HPDE6-E6E7 (cell line): Measurements from ENCODE around the gene MS4A7.
"Not testable (repeated sequence)": the region's sequence is repeated elsewhere in the genome, so short reads cannot be mapped to it uniquely, and the experiment has no call there.

Experiments
- DNase-seq: peaks from one replicate; pipeline ENCODE4 v3.0.0; 2011; ENCODE audit warnings: missing footprints; ENCODE audit errors: extremely low spot score

MS4A7 gene

GRCh38 chr11:60378354-60378753 is at the start of gene MS4A7:
Gene MS4A7 (plus strand): TSS chr11:60378532. CDS start chr11:60383142, 4,610 bp downstream.
- no peak for DNase-seq

- no peak for DNase-seq
Measured at GRCh38 chr11:60332846-60333245, 45.5 kb upstream of the MS4A7 start.

- peak; percentile 12 for DNase-seq
Measured at GRCh38 chr11:60334005-60334620, 44.2 kb upstream of the MS4A7 start.

- no peak for DNase-seq
Measured at GRCh38 chr11:60336767-60337391, 41.5 kb upstream of the MS4A7 start.

- DNase-seq = no peak
Measured at GRCh38 chr11:60338053-60338452, 40.3 kb upstream of the MS4A7 start.

GRCh38 chr11:60339356-60339755 is 39.0 kb upstream of the MS4A7 start:
- DNase-seq = no peak

- no peak for DNase-seq
Measured at GRCh38 chr11:60343094-60343704, 35.1 kb upstream of the MS4A7 start.

- no peak for DNase-seq
Measured at GRCh38 chr11:60344146-60344545, 34.2 kb upstream of the MS4A7 start.

GRCh38 chr11:60345489-60345888 is 32.8 kb upstream of the MS4A7 start:
- DNase-seq = no peak

GRCh38 chr11:60347084-60347797 is 31.1 kb upstream of the MS4A7 start:
- no peak for DNase-seq

GRCh38 chr11:60348116-60348515 is 30.2 kb upstream of the MS4A7 start:
- DNase-seq = no peak

GRCh38 chr11:60349990-60350389 is 28.3 kb upstream of the MS4A7 start:
- DNase-seq = no peak

GRCh38 chr11:60357771-60358170 is 20.6 kb upstream of the MS4A7 start:
- DNase-seq = no peak

GRCh38 chr11:60360621-60361020 is 17.7 kb upstream of the MS4A7 start:
- DNase-seq = no peak

GRCh38 chr11:60362241-60362640 is 16.1 kb upstream of the MS4A7 start:
- no peak for DNase-seq

GRCh38 chr11:60363542-60364470 is 14.5 kb upstream of the MS4A7 start:
- DNase-seq = peak; percentile 34

GRCh38 chr11:60366262-60366904 is 11.9 kb upstream of the MS4A7 start:
- DNase-seq = not testable (repeated sequence)

- DNase-seq = no peak
Measured at GRCh38 chr11:60367009-60367408, 11.3 kb upstream of the MS4A7 start.

- DNase-seq = no peak
Measured at GRCh38 chr11:60367896-60368295, 10.4 kb upstream of the MS4A7 start.

GRCh38 chr11:60370252-60370810 is 8.0 kb upstream of the MS4A7 start:
- no peak for DNase-seq
